ACHN (cell line): ENCODE data around the gene BNC2.
"Not testable (repeated sequence)": the region's sequence is repeated elsewhere in the genome, so short reads cannot be mapped to it uniquely, and the experiment has no call there.

Source experiments
- DNase-seq: peaks from one replicate; pipeline ENCODE4 v3.0.0-alpha.2; 2015
- in situ Hi-C: cut with HindIII; loops from 2 replicates; pipeline ENCODE4 v1.10.0; 2017; ENCODE audit warnings: low sequenced_read_pairs, low pct_ligation_motif_present, low pct_unique_long_range_greater_than_20kb

Gene BNC2

DNA sequence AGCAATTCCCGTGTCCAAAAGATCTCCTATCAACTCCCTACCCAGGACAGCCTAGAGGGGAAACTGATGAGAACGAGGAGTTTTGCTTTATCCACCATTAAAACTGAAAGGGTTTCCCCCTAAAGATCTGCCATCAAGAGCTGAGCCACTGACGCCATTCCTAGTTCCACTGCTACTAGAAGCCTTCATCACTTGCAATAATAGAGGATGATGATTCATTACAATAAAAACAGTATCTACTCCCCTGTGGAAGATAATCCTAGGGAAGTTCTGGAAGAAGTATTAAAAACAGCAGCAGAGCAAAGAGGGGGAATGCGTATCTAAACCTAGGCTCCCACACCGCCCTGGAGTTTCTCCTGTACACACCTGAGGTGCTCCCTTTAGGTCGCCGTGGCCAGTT is 394.5 kb downstream of the BNC2 start:
- DNase-seq: no peak
- in situ Hi-C loops: no loop called here

DNA sequence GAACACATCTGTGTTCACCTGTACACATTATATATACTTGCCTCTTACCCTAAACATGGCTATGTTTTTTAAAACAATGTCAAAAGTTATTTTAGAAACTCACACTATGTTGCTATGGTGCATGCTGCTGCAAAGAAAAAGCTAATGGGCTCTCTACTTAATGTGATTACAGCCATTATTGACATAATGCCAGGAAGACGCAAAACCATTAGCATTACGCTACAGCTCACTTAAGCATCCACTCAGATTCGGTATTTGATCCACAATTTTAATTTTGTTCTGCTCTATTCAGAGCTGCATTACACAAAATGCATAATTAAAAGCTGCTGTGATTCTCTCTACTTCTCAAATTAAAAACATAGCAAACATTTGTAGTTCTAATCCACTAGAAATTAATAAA is 395.2 kb downstream of the BNC2 start:
- no peak for DNase-seq
- in situ Hi-C loops: no loop called here

DNA sequence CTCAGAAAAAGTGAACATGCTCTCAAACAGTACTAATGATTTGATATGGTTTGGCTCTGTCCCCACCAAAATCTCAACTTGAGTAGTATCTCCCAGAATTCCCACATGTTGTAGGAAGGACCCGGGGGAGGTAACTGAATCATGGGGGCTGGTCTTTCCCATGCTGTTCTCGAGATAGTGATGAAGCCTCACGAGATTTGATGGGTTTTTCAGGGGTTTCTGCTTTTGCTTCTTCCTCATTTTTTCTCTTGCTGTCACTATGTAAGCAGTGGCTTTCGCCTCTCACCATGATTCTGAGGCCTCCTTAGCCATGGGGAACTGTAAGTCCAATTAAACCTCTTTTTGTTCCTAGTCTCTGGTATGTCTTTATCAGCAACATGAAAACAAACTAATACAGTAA is 401.3 kb downstream of the BNC2 start:
- in situ Hi-C loops: no loop called here
- DNase-seq: no peak

DNA sequence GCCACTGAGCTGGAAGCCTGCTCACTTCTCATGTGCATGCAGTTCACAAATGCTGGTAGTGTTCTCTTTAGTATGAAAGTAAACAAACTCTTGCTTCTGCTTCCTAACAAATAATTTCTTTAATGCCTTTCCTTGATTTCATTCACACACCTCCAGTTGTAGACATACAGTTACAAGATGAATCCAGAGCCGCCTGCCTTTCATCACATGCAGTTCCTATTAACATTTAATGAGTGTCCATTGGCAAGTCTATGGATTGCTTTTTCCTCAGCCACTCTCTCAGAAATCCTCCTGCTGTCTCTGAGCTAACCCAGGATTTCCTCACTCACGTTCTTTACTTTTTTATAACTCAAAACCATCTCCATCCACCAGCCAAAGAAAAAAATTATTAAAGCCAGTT is 408.6 kb downstream of the BNC2 start:
- no peak for DNase-seq
- in situ Hi-C loops: no loop called here

DNA sequence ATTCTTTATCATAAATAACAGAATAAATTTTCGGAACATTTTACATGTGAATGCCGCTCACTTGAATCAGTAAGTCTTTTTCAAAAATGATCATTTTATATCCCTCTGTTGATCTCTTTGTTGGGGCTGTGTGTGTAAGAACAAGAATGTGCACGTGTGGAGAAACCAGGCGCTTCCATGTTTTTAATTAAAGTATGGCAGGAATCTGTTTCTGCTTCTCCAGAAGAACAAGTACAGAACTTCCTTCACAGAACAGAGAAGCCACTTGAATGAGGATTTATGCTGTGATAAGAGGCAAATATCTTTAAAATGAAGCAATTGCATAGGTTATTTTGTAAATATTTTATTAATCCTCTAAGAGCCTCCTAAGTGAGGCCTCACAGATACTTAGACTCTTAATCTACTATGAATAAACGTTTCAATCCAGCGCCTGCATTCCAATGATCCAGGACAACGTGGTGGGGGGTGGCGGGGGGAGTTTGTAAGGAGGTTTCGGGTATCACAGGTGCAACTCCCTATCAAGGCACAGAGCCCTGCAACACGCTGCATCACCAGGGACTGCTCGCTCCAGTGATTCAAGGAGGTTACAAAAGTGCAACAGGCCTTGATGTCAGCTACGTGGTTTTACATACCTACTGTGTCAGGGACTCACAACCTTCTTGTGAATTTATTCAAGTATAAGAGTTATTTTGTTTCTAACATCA is 409.2 kb downstream of the BNC2 start:
- peak; percentile 61 for DNase-seq
- in situ Hi-C loops: no loop called here

DNA sequence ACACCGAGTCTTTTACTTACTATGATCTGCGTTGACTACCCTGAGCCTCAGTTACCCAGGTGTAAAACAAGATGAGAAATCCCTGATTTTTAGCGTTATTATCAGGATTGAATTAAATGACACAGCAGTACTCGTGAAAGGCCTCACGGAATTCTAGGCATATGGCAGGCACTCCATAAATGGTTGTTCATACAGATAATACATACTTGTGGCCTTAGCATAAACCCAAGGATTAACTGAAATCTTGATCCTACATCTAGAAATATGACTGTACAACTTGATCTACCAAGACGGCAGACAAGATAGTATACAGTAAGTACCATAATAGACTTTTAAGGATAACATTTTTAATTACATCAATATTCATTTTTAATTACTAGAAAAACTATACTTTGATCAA is 409.8 kb downstream of the BNC2 start:
- in situ Hi-C loops: no loop called here
- no peak for DNase-seq

DNA sequence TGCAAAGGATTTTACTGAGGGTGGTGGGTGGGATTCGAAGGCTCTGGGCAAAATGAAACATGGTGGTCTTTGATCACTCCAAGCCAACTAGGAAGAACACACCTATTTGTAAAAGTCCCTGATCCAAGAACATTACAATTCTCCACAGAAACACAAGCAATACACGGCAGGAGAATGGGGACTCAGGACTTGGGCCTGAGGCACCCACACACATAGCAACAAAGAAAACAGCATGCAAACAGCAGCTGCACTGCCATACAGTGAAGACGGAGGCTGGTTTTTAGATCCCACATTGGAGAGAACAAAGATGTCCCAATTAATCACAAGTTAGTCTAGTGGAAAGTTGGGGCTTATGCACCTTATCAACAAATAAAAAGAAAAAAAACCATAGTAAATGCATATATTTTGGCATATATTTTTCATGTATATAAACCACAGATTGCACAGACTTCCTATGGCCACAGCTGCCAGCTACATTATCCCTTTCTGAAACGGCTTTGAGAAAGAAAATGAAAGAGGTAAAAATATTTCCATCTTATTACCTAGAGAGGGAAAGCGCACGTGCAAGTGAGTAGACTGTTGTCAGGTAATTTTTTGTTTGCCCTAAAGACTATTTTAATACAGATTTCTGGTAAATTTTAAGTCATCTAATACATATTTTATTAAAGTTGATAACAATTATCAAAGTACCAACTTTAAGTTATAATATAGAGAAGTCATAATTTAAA is 410.9 kb downstream of the BNC2 start:
- in situ Hi-C loops: no loop called here
- no peak for DNase-seq

DNA sequence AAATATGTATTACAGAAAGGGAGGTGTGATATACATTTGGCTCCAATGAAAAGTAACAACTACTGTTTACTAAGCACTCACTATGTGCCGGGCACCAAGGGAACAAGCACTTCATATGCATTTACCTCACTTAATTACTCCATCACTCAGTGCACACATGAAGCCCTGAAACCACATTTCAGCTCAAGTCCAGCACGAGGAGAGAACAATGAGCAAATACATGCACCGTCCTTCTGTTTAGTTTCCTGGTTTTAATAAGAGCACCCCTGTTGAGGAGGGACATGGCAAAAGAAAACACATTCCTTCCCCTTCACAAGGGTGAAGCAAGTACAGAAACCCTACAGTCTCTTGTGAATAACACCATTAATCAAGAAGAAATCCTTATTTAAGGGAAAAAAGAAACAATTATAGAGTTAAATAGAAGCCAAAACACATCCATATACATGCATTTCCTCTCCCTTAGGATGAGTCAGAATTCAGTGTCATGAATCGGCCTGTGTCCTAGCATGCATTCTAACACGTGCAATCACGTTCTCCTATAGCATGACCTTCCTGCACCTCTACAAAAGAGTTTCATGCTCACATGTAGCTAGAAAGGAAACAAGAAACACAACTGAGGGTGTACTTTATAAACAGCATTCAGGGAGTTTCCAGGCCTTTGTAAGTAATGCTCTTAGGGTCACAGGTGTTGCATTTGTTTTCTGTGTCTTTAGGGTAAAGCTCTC is 411.6 kb downstream of the BNC2 start:
- in situ Hi-C loops: no loop called here
- peak; percentile 28 for DNase-seq

DNA sequence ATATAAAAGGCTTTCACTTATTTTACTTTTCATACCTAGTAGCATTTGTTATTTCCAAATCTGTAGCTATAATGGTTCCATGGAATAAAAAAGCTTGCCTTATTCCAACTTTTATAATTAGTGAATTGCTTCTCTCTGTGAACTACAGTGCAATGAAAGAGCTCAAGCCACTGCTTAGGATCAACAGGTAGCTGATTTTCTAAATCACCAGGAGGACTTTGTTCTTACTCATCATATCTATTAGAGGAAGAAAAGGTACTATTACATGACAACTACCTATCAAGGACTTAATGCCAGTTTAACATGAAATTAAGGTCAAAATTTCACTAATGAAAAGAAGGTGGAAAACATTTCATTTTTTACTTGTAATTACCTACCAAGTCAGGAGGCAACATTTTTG is 414.6 kb downstream of the BNC2 start:
- in situ Hi-C loops: no loop called here
- no peak for DNase-seq

DNA sequence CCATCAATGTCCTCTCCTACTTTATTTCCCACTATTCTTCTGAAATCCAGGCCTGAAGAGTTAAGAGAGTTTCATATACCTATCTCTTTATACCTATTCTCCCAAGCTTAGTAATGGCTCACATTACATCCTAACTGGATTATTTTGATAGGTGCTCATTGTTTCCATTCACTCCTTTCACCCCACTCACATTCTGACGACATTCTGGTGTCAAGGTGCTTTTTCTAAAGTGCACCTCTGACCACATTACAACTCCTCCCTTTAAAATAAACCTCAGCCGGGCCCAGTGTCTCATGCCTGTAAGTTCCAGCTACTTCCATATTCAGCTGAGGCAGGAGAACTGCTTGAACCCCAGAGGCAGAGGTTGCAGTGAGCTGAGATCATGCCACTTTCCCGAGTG is 417.1 kb downstream of the BNC2 start:
- no peak for DNase-seq
- in situ Hi-C loops: no loop called here

DNA sequence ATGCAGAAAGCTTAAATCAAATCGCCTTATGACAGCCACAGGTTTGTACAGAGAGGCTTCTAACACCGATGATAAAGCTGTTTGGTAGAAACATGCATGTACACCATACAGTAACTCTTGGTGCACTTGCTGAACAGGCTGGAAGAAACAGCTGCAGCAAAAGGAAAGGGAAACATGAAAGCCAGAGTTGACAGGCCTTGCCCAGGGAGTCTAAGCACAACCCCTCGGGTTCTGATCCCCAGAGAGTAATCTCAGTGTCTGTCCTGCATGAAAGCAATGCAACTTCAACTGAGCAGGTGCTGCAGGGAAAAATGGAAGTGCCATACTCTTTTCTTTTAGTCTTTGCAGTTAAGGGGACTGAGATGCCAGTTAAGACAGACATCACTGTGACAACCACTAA is 419.9 kb downstream of the BNC2 start:
- no peak for DNase-seq
- in situ Hi-C loops: no loop called here

DNA sequence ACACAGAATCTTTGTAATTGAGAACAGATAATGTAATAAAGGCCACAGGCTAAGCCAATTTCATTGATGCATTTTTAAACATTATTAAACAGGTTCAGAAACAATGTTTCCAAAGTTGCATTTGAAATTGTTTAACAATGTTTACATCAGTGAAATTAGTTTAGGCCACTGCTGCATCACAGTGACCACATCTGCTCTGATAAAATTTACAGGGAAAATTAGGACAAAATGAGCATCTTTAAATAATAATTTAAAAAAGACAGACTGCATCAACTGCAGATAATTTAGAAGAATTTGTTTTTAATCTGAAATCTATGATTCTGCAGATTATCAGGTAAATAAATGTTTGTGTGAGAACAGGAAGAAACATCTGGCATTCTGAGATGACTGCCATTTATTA is 420.4 kb downstream of the BNC2 start:
- DNase-seq: no peak
- in situ Hi-C loops: no loop called here

DNA sequence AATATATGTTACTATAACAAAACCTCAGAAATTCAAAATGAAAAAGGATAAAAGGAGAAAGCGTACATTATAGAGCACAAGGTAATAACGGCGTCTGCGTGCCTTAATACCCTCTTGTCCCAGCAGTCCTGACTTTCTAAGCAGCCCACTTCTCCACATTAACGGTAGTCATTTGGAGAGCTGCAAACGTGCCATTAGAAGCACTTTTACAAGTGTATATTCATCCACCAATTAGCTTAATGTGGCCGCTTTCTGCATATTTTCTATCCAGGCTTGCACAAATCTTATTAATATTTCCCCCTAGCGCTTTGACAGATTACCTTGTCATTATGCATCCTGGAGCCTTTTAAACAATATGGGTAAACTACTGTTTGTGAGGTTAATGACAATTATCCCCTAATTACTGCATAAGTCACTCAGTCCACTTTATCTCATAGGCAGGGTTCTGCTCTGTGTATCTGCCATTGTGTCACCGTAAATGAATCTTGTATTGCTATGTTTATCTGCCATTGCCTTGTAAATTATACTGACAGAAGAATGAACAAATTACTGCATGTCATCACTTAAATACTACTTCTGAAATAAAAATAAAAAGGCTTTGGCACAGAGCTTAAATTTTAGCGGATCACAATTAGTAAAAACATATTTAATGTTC is 421.3 kb downstream of the BNC2 start:
- in situ Hi-C loops: no loop called here
- no peak for DNase-seq

DNA sequence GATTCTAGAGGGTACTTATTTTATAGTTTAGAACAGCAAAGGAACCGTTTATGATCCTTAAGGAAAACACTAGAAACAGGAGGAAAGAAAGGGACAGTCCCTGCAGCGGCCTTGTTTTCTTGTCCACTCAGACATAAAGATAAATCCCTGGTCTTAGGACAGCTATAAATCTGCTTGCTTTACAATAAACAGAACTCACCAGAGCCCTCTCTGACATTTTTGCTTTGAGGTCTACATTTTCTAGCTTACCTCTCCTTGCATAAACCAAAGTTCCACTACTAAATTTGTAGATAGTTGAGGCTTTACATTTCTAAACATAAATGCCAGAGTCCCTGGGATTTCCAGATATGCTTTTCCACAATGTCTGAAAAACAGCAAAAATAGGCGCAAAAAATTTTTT is 422.5 kb downstream of the BNC2 start:
- in situ Hi-C loops: no loop called here
- no peak for DNase-seq

DNA sequence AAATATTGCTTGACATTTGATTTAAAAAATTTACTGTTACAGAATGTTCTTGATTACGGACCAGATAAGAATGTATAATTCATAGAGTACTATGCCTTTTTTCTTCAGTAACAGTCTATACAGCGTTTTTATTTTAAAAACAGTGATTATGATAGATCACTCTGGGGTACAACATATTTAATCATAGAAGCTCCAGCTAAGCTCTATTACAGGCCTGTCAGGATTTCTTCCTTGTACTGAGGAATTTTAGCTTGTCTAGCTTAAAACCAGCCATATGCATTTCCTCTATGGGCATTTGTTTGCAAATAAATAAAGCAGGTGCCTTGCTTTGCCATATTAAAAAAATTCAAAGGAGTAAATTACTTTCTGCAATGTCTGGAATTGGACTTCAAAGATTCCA is 423.8 kb downstream of the BNC2 start:
- in situ Hi-C loops: no loop called here
- no peak for DNase-seq

DNA sequence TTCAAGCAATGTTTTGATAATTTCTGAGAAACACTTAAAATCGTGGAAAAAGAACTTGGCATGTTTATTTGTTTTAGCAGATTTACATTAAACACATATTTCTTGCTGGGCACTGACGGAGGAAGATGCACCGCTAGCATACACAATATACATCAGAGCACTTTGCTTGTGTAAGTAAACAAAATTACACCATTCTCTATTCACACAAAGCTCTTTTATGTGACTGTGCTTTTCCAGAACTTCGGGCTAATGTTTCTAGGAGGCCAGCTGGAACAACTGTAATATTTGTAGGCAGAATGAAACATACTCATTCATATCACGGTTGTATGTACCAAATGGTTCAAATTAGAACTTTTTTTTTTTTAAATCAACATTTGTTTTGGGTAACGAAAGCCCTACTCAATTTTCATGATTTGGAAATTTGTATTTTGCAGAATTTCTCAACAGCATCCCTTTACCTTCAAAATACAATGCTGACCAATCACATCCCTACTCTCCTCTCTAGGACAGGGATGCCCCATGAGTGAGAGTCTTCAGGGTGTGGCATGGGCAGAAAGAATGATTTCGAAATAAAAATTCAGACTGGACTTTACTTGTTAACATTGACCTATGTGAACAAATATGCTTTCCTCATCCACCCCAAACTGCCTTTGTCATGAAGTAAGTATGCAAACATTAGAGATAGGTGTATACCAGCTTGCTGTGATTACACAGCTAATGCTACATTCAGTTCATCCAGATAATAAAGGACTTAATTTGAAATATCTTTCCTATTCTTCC is 425.1 kb downstream of the BNC2 start:
- in situ Hi-C loops: no loop called here
- no peak for DNase-seq

DNA sequence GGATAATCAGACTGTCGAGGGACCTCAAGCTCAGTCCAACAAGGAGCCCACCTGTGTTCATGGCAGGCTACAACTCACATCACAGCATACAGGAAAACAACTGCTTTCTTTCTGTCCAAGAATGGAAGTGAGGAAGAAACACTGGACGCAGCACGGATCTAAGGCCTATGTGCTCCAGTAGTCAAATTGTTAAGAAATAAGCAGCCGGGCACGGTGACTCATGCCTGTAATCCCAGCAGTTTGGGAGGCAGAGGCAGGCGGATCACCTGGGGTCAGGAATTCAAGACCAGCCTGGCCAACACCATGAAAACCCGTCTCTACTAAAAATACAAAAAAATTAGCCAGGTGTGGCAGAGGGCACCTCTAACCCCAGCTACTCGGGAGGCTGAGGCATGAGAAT is 427.8 kb downstream of the BNC2 start:
- in situ Hi-C loops: no loop called here
- peak; percentile 61 for DNase-seq

DNA sequence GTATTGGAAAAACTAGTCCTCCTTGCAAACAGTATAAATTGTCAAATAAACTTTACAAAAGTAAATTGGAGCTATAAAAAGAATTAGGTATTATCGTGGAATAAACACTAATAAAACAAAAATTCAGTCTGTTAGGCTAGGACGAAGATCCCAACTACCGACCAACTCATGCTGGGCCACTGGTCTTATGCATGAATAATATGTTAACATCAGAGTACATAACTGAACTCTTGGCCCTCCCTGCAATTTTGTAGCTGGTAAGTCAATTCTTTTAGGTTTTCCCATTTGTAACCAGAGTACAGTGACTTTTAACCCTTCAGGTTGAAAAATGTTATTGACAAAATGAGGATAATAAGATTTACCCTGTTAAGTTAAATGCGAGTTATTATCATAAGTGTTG is 428.7 kb downstream of the BNC2 start:
- in situ Hi-C loops: no loop called here
- no peak for DNase-seq

DNA sequence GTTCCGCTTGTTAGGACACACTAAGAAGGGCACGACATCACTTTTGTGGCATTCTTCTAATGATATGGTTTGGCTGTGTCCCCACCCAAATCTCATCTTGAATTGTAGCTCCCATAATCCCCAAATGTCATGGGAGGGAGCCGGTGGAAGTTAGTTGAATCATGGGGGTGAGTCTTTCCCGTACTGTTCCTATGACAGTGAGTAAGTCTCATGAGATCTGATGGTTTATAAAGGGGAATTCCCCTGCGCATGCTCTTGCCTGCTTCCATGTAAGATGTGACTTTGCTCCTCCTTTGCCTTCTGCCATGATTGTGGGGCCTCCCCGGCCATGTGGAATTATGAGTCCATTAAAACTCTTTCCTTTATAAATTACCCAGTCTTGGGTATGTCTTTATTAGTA is 431.6 kb downstream of the BNC2 start:
- in situ Hi-C loops, DNase-seq: not testable (repeated sequence)
